Stomach (tissue), 9 donors: ENCODE data around the gene TP53I13. TPM values are rescaled to one million over a fixed set of nuclear protein-coding genes. Genes with fewer than 3 reads are reported as not detected.
A peak's percentile ranks its signal among the peaks of the same experiment; 100 is the strongest.

ENCODE experiments used
- DNase-seq, 2 donors: peaks; one replicate each; pipeline versions ENCODE4 v3.0.0 to v3.0.0-alpha.2; 2013 to 2019
- H3K27ac ChIP-seq, 5 donors: fragments of 200-600 bp in 4 of 5; sonication (generic) in 4 of 5; one replicate each; pipeline ENCODE4 v1.5.1; 2013 to 2019; ENCODE audit warnings: mild to moderate bottlenecking in 1 of 5, moderate library complexity in 1 of 5
- H3K27me3 ChIP-seq, 3 donors: fragments of 200-600 bp; sonication (generic); one replicate each; pipeline ENCODE4 v1.5.1; 2017 to 2019; ENCODE audit warnings: mixed run types in 1 of 3
- H3K36me3 ChIP-seq, 4 donors: fragments of 200-600 bp; sonication (generic); 1 replicate in 3 of 4; 2 replicates in 1 of 4; pipeline ENCODE4 v1.5.1; 2016 to 2019
- H3K4me1 ChIP-seq, 4 donors: fragments of 200-600 bp; sonication (generic); one replicate each; pipeline ENCODE4 v1.5.1; 2016 to 2019
- H3K4me3 ChIP-seq, 4 donors: fragments of 200-600 bp; sonication (generic) in 3 of 4; one replicate each; pipeline ENCODE4 v1.5.1; 2016 to 2019; ENCODE audit warnings: mild to moderate bottlenecking in 1 of 4
- H3K9me3 ChIP-seq, 4 donors: fragments of 200-600 bp; sonication (generic); one replicate each; pipeline ENCODE4 v1.5.1; 2016 to 2019
- CTCF ChIP-seq, 7 experiments: fragments of 450-650 bp in 4 of 7; fragments of 200-600 bp in 3 of 7; sonication (generic) in 3 of 7; IDR thresholded peaks; one replicate each; pipeline ENCODE4 v1.5.1; 2016 to 2019; ENCODE audit warnings: antibody characterized with exemption in 7 of 7, control low read depth in 2 of 7, mild to moderate bottlenecking in 1 of 7
- EP300 ChIP-seq: sonication (generic); formaldehyde crosslinking; IDR thresholded peaks from one replicate; pipeline ENCODE4 v1.6.1; 2017; ENCODE audit warnings: antibody characterized with exemption
- POLR2A ChIP-seq, 4 donors: fragments of 450-650 bp; IDR thresholded peaks; one replicate each; pipeline ENCODE4 v1.6.1; 2016; ENCODE audit warnings: antibody characterized with exemption in 4 of 4, control low read depth in 2 of 4, mild to moderate bottlenecking in 1 of 4, moderate library complexity in 1 of 4
- POLR2AphosphoS5 ChIP-seq, 3 donors: sonication (generic); formaldehyde crosslinking; IDR thresholded peaks; one replicate each; pipeline ENCODE4 v1.6.1; 2016; ENCODE audit warnings: antibody characterized with exemption in 3 of 3
- WGBS, 5 donors: extraction: QIAGEN DNeasy Blood & Tissue Kit in 3 of 5; methylation state at CpG; one replicate each; pipeline versions ENCODE4 v1.1.5 to v1.1.7; 2013 to 2018; 5-methylcytosine and 5-hydroxymethylcytosine counted together
- intact Hi-C: fragments of 100-400 bp; cut with DNase I; formaldehyde crosslinking; loops from one replicate; pipeline ENCODE4 v1.15.1; 2023; ENCODE audit warnings: low total_unique reads
- polyA plus RNA-seq, 3 donors: library from polyadenylated mRNA; stranded (reverse); fragments of 200-250 nt; gene quantifications; one replicate each; pipeline ENCODE4 v1.2.3, GENCODE V29; 2013
- total RNA-seq, 5 donors: library from RNA; depleted of rRNA; stranded (reverse); fragments of >200 nt; gene quantifications; one replicate each; pipeline versions ENCODE4 v1.1.0 to v1.2.3, GENCODE V29; 2014 to 2016
- donor health status: healthy with polysubstance abuse.
- donor health status: Bipolar disorder and iron deficiency.
- donor health status: healthy.

The TP53I13 gene
- total and polyA plus RNA-seq, 8 donors: 27.7 to 299 (median 64.1) TPM

- H3K36me3 ChIP-seq: no peaks in the 10 kb centered on the region
- peaks cover 38 to 55% (median 46%) of the 10 kb centered on the region in 4 donors for H3K4me1 ChIP-seq
- H3K27ac ChIP-seq: no peak overlapping the region
- WGBS, 5 donors: 73 to 89% (median 83%) methylated on average over 9 to 11 of the region's 11 CpGs
- H3K9me3 ChIP-seq: no peaks in the 10 kb centered on the region
- H3K27me3 ChIP-seq: peaks cover 0 to 9% (median 0%) of the 10 kb centered on the region in 3 donors
- intact Hi-C loops: no loop called here
- no peak for TF ChIP-seq CTCF (IDR thresholded peaks at IDR 0.05)
- H3K4me3 ChIP-seq: no peak overlapping the region
- peak in 1 of 2 donors; percentile 12 for DNase-seq
Observed at GRCh38 chr17:29594519-29595090, 26.1 kb downstream of the TP53I13 start.

GRCh38 chr17:29595107-29595942 lies 26.8 kb downstream of the TP53I13 start:
- Histone ChIP-seq H3K4me1 (peaks cover 32 to 48% (median 39%) of the 10 kb centered on the region in 4 donors), H3K36me3 (no peaks in the 10 kb centered on the region), H3K9me3 (no peaks in the 10 kb centered on the region), H3K27ac (no peak overlapping the region), H3K27me3 (peaks cover 0 to 9% (median 0%) of the 10 kb centered on the region in 3 donors), H3K4me3 (no peak overlapping the region)
- intact Hi-C loops: no loop called here
- TF ChIP-seq CTCF (IDR thresholded peaks at IDR 0.05): no peak
- TF ChIP-seq POLR2AphosphoS5 (IDR thresholded peaks at IDR 0.05): no peak
- TF ChIP-seq EP300: no peak
- no peak for TF ChIP-seq POLR2A (IDR thresholded peaks at IDR 0.05)
- DNase-seq: peak in 1 of 2 donors; percentile 7
- 76 to 85% (median 85%) methylated on average over 4 to 7 of the region's 7 CpGs for WGBS, 5 donors

- intact Hi-C loops: no loop called here
- TF ChIP-seq CTCF (IDR thresholded peaks at IDR 0.05) (no peak), POLR2AphosphoS5 (IDR thresholded peaks at IDR 0.05) (no peak), EP300 (no peak), POLR2A (IDR thresholded peaks at IDR 0.05) (no peak)
- Histone ChIP-seq H3K27me3 (peaks cover 0 to 9% (median 0%) of the 10 kb centered on the region in 3 donors), H3K4me3 (no peak overlapping the region), H3K4me1 (peaks cover 23 to 39% (median 31%) of the 10 kb centered on the region in 4 donors), H3K36me3 (no peaks in the 10 kb centered on the region), H3K27ac (no peak overlapping the region), H3K9me3 (no peaks in the 10 kb centered on the region)
- whole genome bisulfite sequencing, 5 donors: 83 to 90% (median 88%) methylated on average over 10 to 12 of the region's 12 CpGs
- peak in 1 of 2 donors; percentile 4 for DNase-seq
Observed at GRCh38 chr17:29595943-29596774, 27.7 kb downstream of the TP53I13 start.

DNA sequence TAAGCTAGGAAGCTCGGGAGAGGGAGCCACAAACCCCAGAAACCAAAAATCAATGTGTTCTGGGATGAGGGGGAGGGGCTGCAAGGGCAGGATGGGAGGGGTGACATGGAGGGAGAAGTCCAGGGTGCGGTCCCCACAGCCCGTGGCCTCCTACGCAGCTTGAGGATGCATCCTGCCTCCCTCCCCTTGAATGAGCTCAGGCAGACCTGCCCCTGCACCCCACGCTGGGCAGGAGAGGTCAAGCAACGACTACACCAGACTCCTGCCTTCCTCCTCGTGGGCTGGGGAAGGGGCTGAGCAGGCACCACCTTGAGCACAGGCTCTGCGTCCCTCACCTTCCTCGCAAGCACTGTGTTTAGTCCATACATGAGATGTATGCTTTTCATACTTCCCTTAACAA lies 28.3 kb downstream of the TP53I13 start:
- Histone ChIP-seq H3K4me1 (peaks cover 17 to 33% (median 24%) of the 10 kb centered on the region in 4 donors), H3K36me3 (no peaks in the 10 kb centered on the region), H3K4me3 (no peak overlapping the region), H3K27ac (no peak overlapping the region), H3K9me3 (no peaks in the 10 kb centered on the region), H3K27me3 (peaks cover 0 to 9% (median 0%) of the 10 kb centered on the region in 3 donors)
- 73 to 87% (median 80%) methylated on average over 6 to 9 of the region's 9 CpGs for WGBS, 5 donors
- TF ChIP-seq EP300 (no peak), POLR2AphosphoS5 (IDR thresholded peaks at IDR 0.05) (no peak), POLR2A (IDR thresholded peaks at IDR 0.05) (no peak), CTCF (IDR thresholded peaks at IDR 0.05) (no peak)
- peak in 1 of 2 donors; percentile 35 for DNase-seq
- intact Hi-C loops: no loop called here
